Smooth muscle cell (in vitro differentiated cells): ENCODE data around the gene RBPJ. TPM values are rescaled to one million over a fixed set of nuclear protein-coding genes. Genes with fewer than 3 reads are reported as not detected.

Experiments used
- DNase-seq: peaks from one replicate; lab custom pipeline; 2025; ENCODE audit not compliant: unreplicated experiment; lab: John Stamatoyannopoulos, UW
- H2AFZ ChIP-seq: fragments of 200-600 bp; sonication (generic); 2 replicates; pipeline ENCODE4 v1.6.0; 2016; ENCODE audit warnings: antibody characterized with exemption, low read depth, mild to moderate bottlenecking
- H3F3A ChIP-seq: fragments of 200-600 bp; sonication (generic); 2 replicates; pipeline ENCODE4 v1.6.0; 2017; ENCODE audit warnings: antibody characterized with exemption, low read depth
- H3K27ac ChIP-seq: fragments of 200-600 bp; sonication (generic); 2 replicates; pipeline ENCODE4 v1.5.1; 2016; ENCODE audit warnings: low read depth, mild to moderate bottlenecking
- H3K27me3 ChIP-seq: fragments of 200-600 bp; sonication (generic); 2 replicates; pipeline ENCODE4 v1.6.1; 2016; ENCODE audit warnings: low read depth, mild to moderate bottlenecking
- H3K36me3 ChIP-seq: fragments of 200-600 bp; sonication (generic); 2 replicates; pipeline ENCODE4 v1.5.1; 2016; ENCODE audit warnings: low read depth
- H3K4me1 ChIP-seq: fragments of 200-600 bp; sonication (generic); 2 replicates; pipeline ENCODE4 v1.5.1; 2016; ENCODE audit warnings: low read depth
- H3K4me2 ChIP-seq: fragments of 200-600 bp; sonication (generic); 2 replicates; pipeline ENCODE4 v1.6.0; 2016; ENCODE audit warnings: mild to moderate bottlenecking
- H3K4me3 ChIP-seq: fragments of 200-600 bp; sonication (generic); 2 replicates; pipeline ENCODE4 v1.5.1; 2016; ENCODE audit warnings: mild to moderate bottlenecking
- H3K79me2 ChIP-seq: fragments of 200-600 bp; sonication (generic); 2 replicates; pipeline ENCODE4 v1.6.0; 2016; ENCODE audit warnings: low read depth, mild to moderate bottlenecking
- H3K9ac ChIP-seq: fragments of 200-600 bp; sonication (generic); 2 replicates; pipeline ENCODE4 v1.6.0; 2016; ENCODE audit warnings: low read depth
- H3K9me3 ChIP-seq: fragments of 200-600 bp; sonication (generic); replicated peaks from 2 replicates; pipeline ENCODE4 v1.5.1; 2016; ENCODE audit warnings: low read depth
- H4K20me1 ChIP-seq: fragments of 200-600 bp; sonication (generic); 2 replicates; pipeline ENCODE4 v1.6.0; 2016; ENCODE audit warnings: low read depth
- CTCF ChIP-seq: fragments of 200-600 bp; sonication (generic); IDR thresholded peaks from 2 replicates; pipeline ENCODE4 v1.5.1; 2017; ENCODE audit warnings: borderline replicate concordance, mild to moderate bottlenecking, antibody characterized with exemption; ENCODE audit not compliant: insufficient read depth, poor library complexity, severe bottlenecking
- WGBS: methylation state at CpG from one replicate; pipeline ENCODE4 v1.1.7; 2016; ENCODE audit warnings: low lambda C conversion rate; 5-methylcytosine and 5-hydroxymethylcytosine counted together
- polyA plus RNA-seq: library from polyadenylated mRNA; unstranded; fragments of >200 nt; fragmentation: Nextera tagmentation; extraction: Ambion mirVana; gene quantifications from 2 replicates; pipeline ENCODE4 v1.2.1, GENCODE V29; 2016
- total RNA-seq: library from RNA; depleted of rRNA; stranded (reverse); fragments of >200 nt; gene quantifications from 2 replicates; pipeline ENCODE4 v1.2.3, GENCODE V29; 2014

The RBPJ gene
- total and polyA plus RNA-seq, 2 experiments from 2014 or later, result 96.9 to 137 TPM

- H3K27ac ChIP-seq, result no peak overlapping the region
Observed at GRCh38 chr4:26384380-26385057, 63.7 kb downstream of the RBPJ start.

DNA sequence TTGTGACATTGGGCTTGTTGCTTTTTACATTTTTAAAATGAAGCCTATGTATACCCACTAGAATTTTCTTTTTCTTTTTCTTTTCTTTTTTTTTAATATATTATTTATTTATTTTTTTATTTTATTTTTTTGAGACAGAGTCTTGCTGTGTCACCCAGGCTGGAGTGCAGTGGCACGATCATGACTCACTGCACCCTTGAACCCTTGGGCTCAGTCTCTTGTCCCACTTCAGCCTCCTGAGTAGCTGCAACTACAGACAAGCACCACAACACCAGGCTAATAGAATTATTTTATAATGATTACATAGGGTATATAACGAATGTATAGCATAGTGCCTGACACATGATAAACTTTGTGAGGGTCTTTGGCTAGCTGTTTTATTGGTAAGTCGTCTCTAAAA is 64.9 kb downstream of the RBPJ start:
- no peak overlapping the region for H3K27ac ChIP-seq
- WGBS, result 98% methylated on average over 3 of the region's 3 CpGs

More at GRCh38 chr4:26384380-26385057, 63.7 kb downstream of the RBPJ start:
- 52% methylated on average over 4 of the region's 7 CpGs for WGBS
- peaks cover 64% of the 10 kb centered on the region for H3K79me2 ChIP-seq
- no peak overlapping the region for H3K4me3 ChIP-seq
- peaks cover 73% of the 10 kb centered on the region for H4K20me1 ChIP-seq
- TF ChIP-seq CTCF, result no peak
- no peaks in the 10 kb centered on the region for H3K4me1 ChIP-seq
- no peak for DNase-seq
- H3K4me2 ChIP-seq, result no peak overlapping the region
- no peak overlapping the region for H2AFZ ChIP-seq
- H3K9me3 ChIP-seq, result no peaks in the 10 kb centered on the region
- H3K36me3 ChIP-seq, result peaks cover 11% of the 10 kb centered on the region
- no peaks in the 10 kb centered on the region for H3F3A ChIP-seq
- H3K27me3 ChIP-seq, result no peaks in the 10 kb centered on the region
- no peak overlapping the region for H3K9ac ChIP-seq

GRCh38 chr4:26386386-26386785 is 65.6 kb downstream of the RBPJ start:
- Histone ChIP-seq H4K20me1 (peaks cover 54% of the 10 kb centered on the region), H3K79me2 (peaks cover 46% of the 10 kb centered on the region), H3K36me3 (peaks cover 18% of the 10 kb centered on the region)

More for the DNA sequence above, 64.9 kb downstream of the RBPJ start:
- no peak overlapping the region for H3K4me2 ChIP-seq
- no peaks in the 10 kb centered on the region for H3K9me3 ChIP-seq
- H3K27me3 ChIP-seq, result no peaks in the 10 kb centered on the region
- H3K79me2 ChIP-seq, result peaks cover 53% of the 10 kb centered on the region
- H2AFZ ChIP-seq, result no peak overlapping the region
- H3K36me3 ChIP-seq, result peaks cover 18% of the 10 kb centered on the region
- no peaks in the 10 kb centered on the region for H3F3A ChIP-seq
- peaks cover 61% of the 10 kb centered on the region for H4K20me1 ChIP-seq
- no peak overlapping the region for H3K4me3 ChIP-seq
- H3K4me1 ChIP-seq, result no peaks in the 10 kb centered on the region
- no peak for TF ChIP-seq CTCF
- no peak for DNase-seq
- H3K9ac ChIP-seq, result no peak overlapping the region

More at GRCh38 chr4:26386386-26386785, 65.6 kb downstream of the RBPJ start:
- H3K9ac ChIP-seq, result no peak overlapping the region
- no peak overlapping the region for H2AFZ ChIP-seq
- no peaks in the 10 kb centered on the region for H3K4me1 ChIP-seq
- WGBS, result 96% methylated on average over 2 of the region's 2 CpGs
- no peak overlapping the region for H3K4me2 ChIP-seq
- no peak for TF ChIP-seq CTCF
- H3K9me3 ChIP-seq, result no peaks in the 10 kb centered on the region
- no peaks in the 10 kb centered on the region for H3F3A ChIP-seq
- no peak overlapping the region for H3K27ac ChIP-seq
- H3K27me3 ChIP-seq, result no peaks in the 10 kb centered on the region
- DNase-seq, result no peak
- H3K4me3 ChIP-seq, result no peak overlapping the region
